GM12864 (cell line): ENCODE data around the gene PDE4D.

ENCODE experiments used
- DNase-seq: peaks from one replicate; pipeline ENCODE4 v3.0.0-alpha.2; 2011; ENCODE audit warnings: low read depth
- H3K4me3 ChIP-seq: 2 replicates; pipeline ENCODE4 v1.5.1; 2011; ENCODE audit warnings: mild to moderate bottlenecking, low read depth, low read length, control low read depth
- TF ChIP-seq, protein P1 (sequence below): IDR thresholded peaks from 2 replicates; pipeline ENCODE4 v1.5.1; 2011; ENCODE audit warnings: low read depth, mild to moderate bottlenecking, moderate library complexity, low read length, control low read depth, inconsistent platforms; ENCODE audit errors: missing control alignments

PDE4D gene

DNA sequence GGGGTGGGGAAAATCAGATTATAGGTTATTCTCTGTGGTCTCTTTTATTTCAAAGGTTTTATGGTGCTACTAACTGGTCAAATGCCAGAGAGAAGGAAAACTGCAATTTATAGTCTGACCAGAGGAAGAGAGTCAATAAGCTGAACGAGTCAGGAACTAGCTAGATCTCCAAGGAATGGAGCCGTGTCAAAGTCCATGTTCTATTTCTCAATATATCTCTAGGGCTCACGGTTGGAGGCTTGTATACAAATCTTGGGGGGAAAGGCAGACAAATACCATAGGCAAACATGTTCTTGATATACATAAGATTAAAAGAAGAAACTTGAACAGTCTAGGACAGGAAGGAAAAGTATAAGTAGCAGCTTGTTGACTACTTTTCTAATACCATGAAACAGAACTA, 627.1 kb downstream of the PDE4D start:
- no peak overlapping the region for H3K4me3 ChIP-seq
- no peak for DNase-seq

GRCh38 chr5:59264639-59265245, 628.8 kb downstream of the PDE4D start:
- TF ChIP-seq, protein P1, sequence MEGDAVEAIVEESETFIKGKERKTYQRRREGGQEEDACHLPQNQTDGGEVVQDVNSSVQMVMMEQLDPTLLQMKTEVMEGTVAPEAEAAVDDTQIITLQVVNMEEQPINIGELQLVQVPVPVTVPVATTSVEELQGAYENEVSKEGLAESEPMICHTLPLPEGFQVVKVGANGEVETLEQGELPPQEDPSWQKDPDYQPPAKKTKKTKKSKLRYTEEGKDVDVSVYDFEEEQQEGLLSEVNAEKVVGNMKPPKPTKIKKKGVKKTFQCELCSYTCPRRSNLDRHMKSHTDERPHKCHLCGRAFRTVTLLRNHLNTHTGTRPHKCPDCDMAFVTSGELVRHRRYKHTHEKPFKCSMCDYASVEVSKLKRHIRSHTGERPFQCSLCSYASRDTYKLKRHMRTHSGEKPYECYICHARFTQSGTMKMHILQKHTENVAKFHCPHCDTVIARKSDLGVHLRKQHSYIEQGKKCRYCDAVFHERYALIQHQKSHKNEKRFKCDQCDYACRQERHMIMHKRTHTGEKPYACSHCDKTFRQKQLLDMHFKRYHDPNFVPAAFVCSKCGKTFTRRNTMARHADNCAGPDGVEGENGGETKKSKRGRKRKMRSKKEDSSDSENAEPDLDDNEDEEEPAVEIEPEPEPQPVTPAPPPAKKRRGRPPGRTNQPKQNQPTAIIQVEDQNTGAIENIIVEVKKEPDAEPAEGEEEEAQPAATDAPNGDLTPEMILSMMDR: no peak
- no peak for DNase-seq
- no peak overlapping the region for H3K4me3 ChIP-seq

More for the DNA sequence above, 627.1 kb downstream of the PDE4D start:
- TF ChIP-seq, protein P1: no peak

DNA sequence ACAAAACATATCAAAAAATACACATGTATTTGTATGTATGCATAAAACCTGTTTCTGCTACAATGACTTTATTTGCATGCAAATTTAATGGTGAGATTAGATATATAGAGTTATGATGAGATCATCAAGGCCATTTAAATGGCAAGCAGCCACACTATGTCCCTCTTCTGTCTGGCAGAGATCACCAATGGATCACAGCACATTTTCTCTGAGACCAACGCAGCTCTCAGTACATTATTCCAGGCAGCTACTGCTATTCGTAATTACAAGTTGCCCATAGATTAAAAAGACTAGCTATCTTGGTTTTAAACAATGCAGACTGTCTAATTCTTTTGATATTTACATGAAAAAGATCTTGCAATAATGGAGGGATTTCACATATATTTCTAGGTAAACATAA, 629.5 kb downstream of the PDE4D start:
- TF ChIP-seq, protein P1: no peak
- H3K4me3 ChIP-seq: no peak overlapping the region
- DNase-seq: no peak

- H3K4me3 ChIP-seq: no peak overlapping the region
- TF ChIP-seq, protein P1: no peak
- no peak for DNase-seq
Observed at GRCh38 chr5:59261969-59262368, 631.6 kb downstream of the PDE4D start.

DNA sequence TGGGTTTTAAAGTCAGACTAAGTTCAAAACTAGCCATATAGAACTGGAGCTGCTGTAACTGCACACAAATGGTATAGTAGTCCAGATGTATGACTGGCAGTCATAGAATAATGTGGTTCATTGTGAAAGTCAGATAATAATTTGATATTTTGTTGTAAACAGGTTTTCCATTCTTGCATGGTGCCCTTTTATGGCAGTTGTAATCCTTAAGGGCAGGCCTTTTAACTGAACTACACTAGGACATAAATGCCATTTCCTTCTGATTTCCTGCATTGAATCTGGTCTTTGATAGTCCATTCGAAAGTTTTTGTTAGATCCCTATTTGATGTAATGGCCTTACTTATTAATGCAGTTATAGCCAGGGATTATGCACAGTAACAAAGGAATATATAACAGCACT, 632.6 kb downstream of the PDE4D start:
- no peak for DNase-seq
- TF ChIP-seq, protein P1: no peak
- H3K4me3 ChIP-seq: no peak overlapping the region

DNA sequence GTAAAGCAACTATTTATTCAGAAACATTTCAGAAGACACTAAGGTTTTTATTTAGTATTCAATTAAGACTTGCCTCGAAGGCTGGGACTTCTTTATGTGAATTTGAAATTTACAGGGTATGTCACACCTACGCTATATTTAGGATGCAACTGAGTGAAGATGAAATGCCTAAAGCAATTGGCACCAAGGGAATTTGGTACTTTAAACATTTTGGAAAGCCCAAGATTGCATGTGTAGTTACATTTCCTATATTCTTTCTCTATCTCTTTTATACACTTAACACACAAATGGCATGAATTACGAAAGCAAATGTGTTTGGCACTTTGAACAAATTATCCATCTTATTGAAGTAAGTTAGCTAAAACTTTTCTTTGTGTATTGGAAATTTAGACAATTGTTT, 633.3 kb downstream of the PDE4D start:
- no peak for DNase-seq
- TF ChIP-seq, protein P1: no peak
- H3K4me3 ChIP-seq: no peak overlapping the region

DNA sequence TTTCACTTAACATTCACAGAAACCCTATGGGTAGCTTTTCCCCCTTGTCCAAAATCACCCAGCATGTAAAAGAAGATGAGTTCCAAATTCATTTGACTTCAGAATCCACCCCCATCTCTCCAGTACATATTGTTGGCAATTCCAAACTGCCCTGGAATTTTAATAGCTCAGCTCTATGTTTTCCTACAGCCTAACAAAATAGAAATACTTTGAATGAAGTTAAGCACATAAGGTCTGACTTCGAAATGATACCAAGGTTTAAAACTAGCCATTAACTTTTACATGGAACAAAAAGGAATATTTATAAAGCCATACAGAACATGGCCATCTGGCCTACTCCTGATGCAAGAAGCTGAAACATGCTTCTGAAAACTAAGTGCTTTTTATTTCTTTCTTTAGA, 634.3 kb downstream of the PDE4D start:
- H3K4me3 ChIP-seq: no peak overlapping the region
- TF ChIP-seq, protein P1: no peak
- no peak for DNase-seq
